ENCODE data around the gene CDH5. TPM values are rescaled to one million over a fixed set of nuclear protein-coding genes. Genes with fewer than 3 reads are reported as not detected.
A peak's percentile ranks its signal among the peaks of the same experiment; 100 is the strongest.

Gene CDH5
- total RNA-seq, 1 donor from 2014 or later, result not detected

DNA sequence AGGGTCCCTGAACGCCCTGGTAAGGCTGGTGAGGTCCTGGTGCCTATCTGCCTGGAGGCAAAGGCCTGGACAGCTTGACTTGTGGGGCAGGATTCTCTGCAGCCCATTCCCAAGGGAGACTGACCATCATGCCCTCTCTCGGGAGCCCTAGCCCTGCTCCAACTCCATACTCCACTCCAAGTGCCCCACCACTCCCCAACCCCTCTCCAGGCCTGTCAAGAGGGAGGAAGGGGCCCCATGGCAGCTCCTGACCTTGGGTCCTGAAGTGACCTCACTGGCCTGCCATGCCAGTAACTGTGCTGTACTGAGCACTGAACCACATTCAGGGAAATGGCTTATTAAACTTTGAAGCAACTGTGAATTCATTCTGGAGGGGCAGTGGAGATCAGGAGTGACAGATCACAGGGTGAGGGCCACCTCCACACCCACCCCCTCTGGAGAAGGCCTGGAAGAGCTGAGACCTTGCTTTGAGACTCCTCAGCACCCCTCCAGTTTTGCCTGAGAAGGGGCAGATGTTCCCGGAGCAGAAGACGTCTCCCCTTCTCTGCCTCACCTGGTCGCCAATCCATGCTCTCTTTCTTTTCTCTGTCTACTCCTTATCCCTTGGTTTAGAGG, 37.1 kb downstream of the CDH5 start:
- Mint-ChIP-seq H3K36me3 (no peaks in the 10 kb centered on the region), H3K4me1 (peaks cover 26% of the 10 kb centered on the region)
- no peak for DNase-seq (ENCODE audit: low spot score)

DNA sequence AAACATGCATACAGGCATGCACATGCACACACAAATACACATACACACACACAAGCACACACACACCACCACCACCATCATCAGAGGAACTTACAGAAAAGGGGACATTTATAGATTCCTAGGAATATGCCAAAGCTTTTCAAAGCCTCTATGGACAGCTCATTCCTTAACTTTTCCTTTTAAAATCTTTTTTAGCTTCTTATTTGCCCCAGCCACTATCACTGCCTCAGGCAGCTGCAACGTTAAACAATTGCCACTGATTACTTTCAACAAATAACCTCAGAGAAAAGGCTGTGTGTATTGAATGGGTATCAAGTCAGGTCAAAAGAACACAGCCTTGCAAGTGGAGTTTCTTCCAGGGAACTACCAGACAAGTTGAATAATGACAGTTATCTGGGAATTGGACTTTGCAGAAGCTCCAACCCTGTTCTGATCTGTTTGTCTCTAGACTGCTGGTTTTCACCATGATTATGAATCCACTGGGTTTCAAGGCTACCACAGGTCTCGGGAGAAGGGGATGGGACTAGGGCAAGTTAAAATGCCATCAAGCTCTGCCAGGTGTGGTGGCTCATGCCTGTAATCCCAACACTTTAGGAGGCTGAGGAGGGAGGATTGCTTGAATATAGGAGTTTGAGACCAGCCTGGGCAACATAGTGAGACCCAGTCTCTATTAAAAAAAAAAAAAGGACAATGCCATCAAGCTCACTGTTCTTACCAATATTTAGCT, 38.7 kb downstream of the CDH5 start:
- Histone ChIP-seq H3K36me3 (no peaks in the 10 kb centered on the region), H3K79me2 (ENCODE audit: low read depth) (no peaks in the 10 kb centered on the region), H3K9me3 (ENCODE audit: low read depth) (no peaks in the 10 kb centered on the region), H4K20me1 (ENCODE audit: low read depth) (no peaks in the 10 kb centered on the region), H3F3A (ENCODE audit: low read depth) (peaks cover 13% of the 10 kb centered on the region), H3K4me3 (no peak overlapping the region), H3K4me1 (peaks cover 2% of the 10 kb centered on the region), H3K27ac (no peak overlapping the region), H3K9ac (no peak overlapping the region), H3K27me3 (peaks cover 27% of the 10 kb centered on the region), H3K4me2 (no peak overlapping the region), H2AFZ (replicated peaks) (no peak overlapping the region)
- no peak overlapping the region for H3K27ac Mint-ChIP-seq
- H3K36me3 Mint-ChIP-seq, result no peaks in the 10 kb centered on the region
- H3K27me3 Mint-ChIP-seq (ENCODE audit: insufficient read depth, low read depth), result peaks cover 9% of the 10 kb centered on the region
- TF ChIP-seq, protein P1, sequence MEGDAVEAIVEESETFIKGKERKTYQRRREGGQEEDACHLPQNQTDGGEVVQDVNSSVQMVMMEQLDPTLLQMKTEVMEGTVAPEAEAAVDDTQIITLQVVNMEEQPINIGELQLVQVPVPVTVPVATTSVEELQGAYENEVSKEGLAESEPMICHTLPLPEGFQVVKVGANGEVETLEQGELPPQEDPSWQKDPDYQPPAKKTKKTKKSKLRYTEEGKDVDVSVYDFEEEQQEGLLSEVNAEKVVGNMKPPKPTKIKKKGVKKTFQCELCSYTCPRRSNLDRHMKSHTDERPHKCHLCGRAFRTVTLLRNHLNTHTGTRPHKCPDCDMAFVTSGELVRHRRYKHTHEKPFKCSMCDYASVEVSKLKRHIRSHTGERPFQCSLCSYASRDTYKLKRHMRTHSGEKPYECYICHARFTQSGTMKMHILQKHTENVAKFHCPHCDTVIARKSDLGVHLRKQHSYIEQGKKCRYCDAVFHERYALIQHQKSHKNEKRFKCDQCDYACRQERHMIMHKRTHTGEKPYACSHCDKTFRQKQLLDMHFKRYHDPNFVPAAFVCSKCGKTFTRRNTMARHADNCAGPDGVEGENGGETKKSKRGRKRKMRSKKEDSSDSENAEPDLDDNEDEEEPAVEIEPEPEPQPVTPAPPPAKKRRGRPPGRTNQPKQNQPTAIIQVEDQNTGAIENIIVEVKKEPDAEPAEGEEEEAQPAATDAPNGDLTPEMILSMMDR (IDR thresholded peaks at IDR 0.05), result no peak
- no peak for TF ChIP-seq EZH2phosphoT487 (IDR thresholded peaks at IDR 0.05)
- TF ChIP-seq EZH2 (IDR thresholded peaks at IDR 0.05), result no peak
- H3K4me3 Mint-ChIP-seq, result peak overlapping the region; percentile 67
- H3K9me3 Mint-ChIP-seq, result peaks cover 8% of the 10 kb centered on the region
- peaks cover 24% of the 10 kb centered on the region for H3K4me1 Mint-ChIP-seq
- DNase-seq (ENCODE audit: low spot score), result no peak

More for the DNA sequence above, 37.1 kb downstream of the CDH5 start:
- Histone ChIP-seq H3K4me3 (no peak overlapping the region), H4K20me1 (ENCODE audit: low read depth) (no peaks in the 10 kb centered on the region), H2AFZ (replicated peaks) (no peak overlapping the region), H3F3A (ENCODE audit: low read depth) (peaks cover 17% of the 10 kb centered on the region), H3K36me3 (no peaks in the 10 kb centered on the region), H3K9me3 (ENCODE audit: low read depth) (no peaks in the 10 kb centered on the region), H3K4me1 (peaks cover 8% of the 10 kb centered on the region), H3K79me2 (ENCODE audit: low read depth) (no peaks in the 10 kb centered on the region), H3K27ac (no peak overlapping the region), H3K4me2 (no peak overlapping the region), H3K27me3 (peaks cover 27% of the 10 kb centered on the region), H3K9ac (no peak overlapping the region)
- Mint-ChIP-seq H3K27me3 (ENCODE audit: insufficient read depth, low read depth) (peaks cover 10% of the 10 kb centered on the region), H3K9me3 (peaks cover 8% of the 10 kb centered on the region), H3K4me3 (no peak overlapping the region), H3K27ac (peak overlapping the region; percentile 40)
- TF ChIP-seq EZH2 (IDR thresholded peaks at IDR 0.05), result no peak
- TF ChIP-seq, protein P1 (IDR thresholded peaks at IDR 0.05), result no peak
- no peak for TF ChIP-seq EZH2phosphoT487 (IDR thresholded peaks at IDR 0.05)

DNA sequence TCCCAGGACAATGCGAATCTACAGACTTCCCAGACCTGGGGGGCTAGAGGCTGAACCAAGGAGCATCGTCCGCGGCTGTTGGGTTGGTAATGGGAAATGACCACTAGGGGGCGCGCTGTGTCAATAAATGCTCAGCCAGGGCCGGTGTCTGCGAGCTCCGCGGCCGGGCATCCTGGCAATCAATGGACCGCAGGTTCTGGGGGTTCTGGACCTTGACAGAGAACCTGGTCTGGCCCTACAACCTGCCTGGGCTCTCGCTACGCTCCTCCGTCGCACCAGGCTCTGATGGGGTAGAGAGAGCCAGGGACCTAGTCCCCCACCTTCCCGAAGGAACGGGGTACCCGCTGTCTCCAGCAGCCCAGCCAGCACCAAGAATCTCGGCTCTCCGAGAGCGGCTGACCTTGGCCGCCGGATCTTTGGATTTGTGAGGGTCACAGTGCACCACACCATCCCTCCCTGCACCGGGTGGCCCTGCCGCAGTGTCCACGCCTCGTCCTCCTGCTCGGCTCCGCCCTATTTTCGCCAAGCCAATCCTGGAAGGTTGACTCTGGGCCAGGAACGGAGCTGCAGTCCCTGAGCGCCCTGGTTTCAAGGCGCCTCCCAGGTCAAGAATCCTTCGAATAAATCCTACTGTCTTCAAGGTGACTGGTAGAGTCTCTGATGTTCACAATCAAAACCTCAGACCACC, 40.2 kb downstream of the CDH5 start:
- Mint-ChIP-seq H3K4me3 (peak overlapping the region; percentile 90), H3K27me3 (ENCODE audit: insufficient read depth, low read depth) (peaks cover 6% of the 10 kb centered on the region)

More for the DNA sequence above, 40.2 kb downstream of the CDH5 start:
- peak; percentile 87 for DNase-seq (ENCODE audit: low spot score)
- H3K9me3 Mint-ChIP-seq, result peaks cover 11% of the 10 kb centered on the region
- H3K36me3 Mint-ChIP-seq, result no peaks in the 10 kb centered on the region
- Histone ChIP-seq H3F3A (ENCODE audit: low read depth) (peaks cover 11% of the 10 kb centered on the region), H3K79me2 (ENCODE audit: low read depth) (no peaks in the 10 kb centered on the region), H3K4me1 (no peaks in the 10 kb centered on the region), H3K9me3 (ENCODE audit: low read depth) (no peaks in the 10 kb centered on the region), H4K20me1 (ENCODE audit: low read depth) (no peaks in the 10 kb centered on the region), H2AFZ (replicated peaks) (peak overlapping the region; percentile 89), H3K27ac (no peak overlapping the region), H3K9ac (no peak overlapping the region), H3K27me3 (peaks cover 27% of the 10 kb centered on the region), H3K4me2 (peak overlapping the region; percentile 91), H3K4me3 (peak overlapping the region; percentile 62), H3K36me3 (no peaks in the 10 kb centered on the region)
- H3K4me1 Mint-ChIP-seq, result peaks cover 17% of the 10 kb centered on the region
- H3K27ac Mint-ChIP-seq, result no peak overlapping the region
- TF ChIP-seq, protein P1 (IDR thresholded peaks at IDR 0.05), result peak; percentile 93
- peak; percentile 19 for TF ChIP-seq EZH2phosphoT487 (IDR thresholded peaks at IDR 0.05)
- TF ChIP-seq EZH2 (IDR thresholded peaks at IDR 0.05), result peak; percentile 54

Data from neural progenitor cell (in vitro differentiated cells).